HepG2 (cell line): ENCODE measurements around the gene ARHGEF10L. TPM values are rescaled to one million over a fixed set of nuclear protein-coding genes. Genes with fewer than 3 reads are reported as not detected.

Experiments used
- ATAD3A ChIP-seq: sonication (generic); formaldehyde crosslinking; IDR thresholded peaks from 2 replicates; pipeline ENCODE4 v1.4.0; 2020; ENCODE audit warnings: missing genetic modification reagents
- ATF1 ChIP-seq: IDR thresholded peaks from 2 replicates; pipeline ENCODE4 v1.6.1; 2016; ENCODE audit warnings: mild to moderate bottlenecking, control low read depth
- ATM ChIP-seq: fragments of 450-650 bp; IDR thresholded peaks from 2 replicates; pipeline ENCODE4 v1.7.1; 2017; ENCODE audit warnings: mild to moderate bottlenecking, borderline replicate concordance
- E2F1 ChIP-seq: sonication (generic); formaldehyde crosslinking; IDR thresholded peaks from 2 replicates; pipeline ENCODE4 v1.5.0; 2020; ENCODE audit warnings: missing genetic modification reagents
- EHMT2 ChIP-seq: fragments of 200-600 bp; sonication (generic); IDR thresholded peaks from 2 replicates; pipeline ENCODE4 v1.7.0; 2017; ENCODE audit warnings: antibody characterized with exemption, low read depth, low read length, borderline replicate concordance
- ETV5 ChIP-seq: IDR thresholded peaks from 2 replicates; pipeline ENCODE4 v1.6.1; 2018; ENCODE audit warnings: missing biosample characterization, missing genetic modification reagents, inconsistent platforms, borderline replicate concordance
- GLI4 ChIP-seq: sonication (generic); formaldehyde crosslinking; IDR thresholded peaks from 2 replicates; pipeline ENCODE4 v1.5.1; 2020; ENCODE audit warnings: missing genetic modification reagents, mild to moderate bottlenecking, moderate library complexity, borderline replicate concordance
- GPN1 ChIP-seq: sonication (generic); formaldehyde crosslinking; IDR thresholded peaks from 2 replicates; pipeline ENCODE4 v1.5.1; 2020; ENCODE audit warnings: missing genetic modification reagents, borderline replicate concordance
- ISX ChIP-seq: sonication (generic); formaldehyde crosslinking; conservative IDR thresholded peaks from 2 replicates; pipeline ENCODE4 v1.5.0; 2020; ENCODE audit warnings: missing genetic modification reagents
- KLF12 ChIP-seq: sonication (generic); formaldehyde crosslinking; IDR thresholded peaks from 2 replicates; pipeline ENCODE4 v1.4.0; 2020; ENCODE audit warnings: missing genetic modification reagents, borderline replicate concordance
- NFYC ChIP-seq: IDR thresholded peaks from 2 replicates; pipeline ENCODE4 v1.6.1; 2016; ENCODE audit warnings: missing genetic modification reagents, missing compliant biosample characterization
- PHF8 ChIP-seq: sonication (generic); formaldehyde crosslinking; IDR thresholded peaks from 2 replicates; pipeline ENCODE4 v1.5.0; 2020; ENCODE audit warnings: missing genetic modification reagents
- PRPF4 ChIP-seq: fragments of 200-400 bp; formaldehyde crosslinking; IDR thresholded peaks from 2 replicates; pipeline ENCODE4 v1.6.1; 2016; ENCODE audit warnings: low read length, low read depth; ENCODE audit not compliant: poor library complexity, severe bottlenecking
- TCF7L2 ChIP-seq: IDR thresholded peaks from 2 replicates; pipeline ENCODE4 v1.6.1; 2011; ENCODE audit warnings: mild to moderate bottlenecking, low read depth, low read length, moderate library complexity
- ZBTB21 ChIP-seq: sonication (generic); formaldehyde crosslinking; IDR thresholded peaks from 2 replicates; pipeline ENCODE4 v1.4.0; 2020; ENCODE audit warnings: missing genetic modification reagents
- ZFP41 ChIP-seq: sonication (generic); formaldehyde crosslinking; IDR thresholded peaks from 2 replicates; pipeline ENCODE4 v1.4.0; 2020; ENCODE audit warnings: mild to moderate bottlenecking, missing genetic modification reagents, borderline replicate concordance
- ZNF3 ChIP-seq: IDR thresholded peaks from 2 replicates; pipeline ENCODE4 v1.7.0; 2017; ENCODE audit warnings: inconsistent platforms
- polyA plus RNA-seq, 8 experiments: library from polyadenylated mRNA; depleted of rRNA in 3 of 8; stranded (reverse) in 7 of 8; unstranded in 1 of 8; fragments of >200 nt; fragmentation: Illumina TruSeq in 4 of 8; extraction: Trizol in 4 of 8; gene quantifications; 2 replicates each; pipeline versions ENCODE4 v1.2.1 to v1.2.3, GENCODE V29; 2011 to 2016; ENCODE audit warnings: low read depth in 4 of 8, missing spikeins in 1 of 8, mixed read lengths in 1 of 8; ENCODE audit not compliant: insufficient read depth in 1 of 8
- total RNA-seq, 5 experiments: library from RNA; depleted of rRNA; stranded (reverse); fragments of >200 nt; fragmentation: Illumina TruSeq; extraction: Trizol; gene quantifications; 2 replicates each; pipeline ENCODE4 v1.2.3, GENCODE V29; 2016; ENCODE audit warnings: low read depth in 1 of 5
- TF ChIP-seq, protein P1 (sequence below): sonication (generic); formaldehyde crosslinking; IDR thresholded peaks from 2 replicates; pipeline ENCODE4 v1.4.0; 2020; ENCODE audit warnings: missing genetic modification reagents, borderline replicate concordance
- TF ChIP-seq, protein P2 (sequence below): sonication (generic); formaldehyde crosslinking; IDR thresholded peaks from 2 replicates; pipeline ENCODE4 v1.4.0; 2020; ENCODE audit warnings: missing genetic modification reagents, borderline replicate concordance
- TF ChIP-seq, protein P3 (sequence below): sonication (generic); formaldehyde crosslinking; IDR thresholded peaks from 2 replicates; pipeline ENCODE4 v1.4.0; 2020; ENCODE audit warnings: mild to moderate bottlenecking, missing genetic modification reagents
- TF ChIP-seq, protein P4 (sequence below): IDR thresholded peaks from 2 replicates; pipeline ENCODE4 v1.6.1; 2016; ENCODE audit warnings: low read depth, borderline replicate concordance

Gene ARHGEF10L
- total and polyA plus RNA-seq, 2 of the 13 experiments (the other 11 are each of a cell fraction or from before 2014, with no cell fraction given): 46.5 to 78.3 TPM

DNA sequence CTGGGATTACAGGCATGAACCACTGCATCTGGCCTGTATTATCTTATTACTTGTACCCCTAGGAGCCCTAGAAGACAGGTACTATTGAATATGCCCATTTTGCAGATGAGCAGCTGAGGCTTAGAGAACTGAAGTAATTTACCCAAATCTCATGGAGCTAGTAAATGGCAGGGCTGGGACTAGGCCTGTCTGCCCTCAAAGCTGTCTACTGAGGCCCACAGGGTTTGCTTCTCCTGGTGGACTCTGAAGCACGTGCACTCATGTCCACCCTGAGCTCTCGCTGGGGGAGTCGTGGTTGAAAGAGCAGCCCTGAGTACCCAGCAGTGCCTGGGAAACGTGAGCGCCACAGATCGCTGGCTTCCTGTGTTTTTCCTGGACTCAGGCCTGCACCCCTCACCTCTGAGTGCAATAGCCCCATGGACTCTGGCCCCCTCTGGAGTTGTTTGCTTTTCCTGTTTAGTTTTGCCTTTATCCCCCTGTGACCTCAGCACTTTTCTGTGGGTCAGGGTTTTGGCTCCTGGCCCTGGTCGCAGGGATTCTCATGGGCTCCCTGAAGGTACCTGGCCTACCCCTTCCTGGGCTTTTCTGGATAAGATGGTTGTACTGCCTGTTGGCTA lies 52.4 kb downstream of the ARHGEF10L start (continued):
- TF ChIP-seq GPN1 (CRISPR knock-in tag): no peak
- no peak for TF ChIP-seq ATM
- peak; percentile 95 for TF ChIP-seq ETV5
- 0 out of 2 replicates have a peak, but pooled peaks have one; percentile 50 for TF ChIP-seq ZBTB21 (CRISPR knock-in tag)
- no peak for TF ChIP-seq EHMT2
- TF ChIP-seq E2F1: no peak; the same call in 1 of the 2 replicates
- no peak for TF ChIP-seq TCF7L2
- TF ChIP-seq, protein P1, sequence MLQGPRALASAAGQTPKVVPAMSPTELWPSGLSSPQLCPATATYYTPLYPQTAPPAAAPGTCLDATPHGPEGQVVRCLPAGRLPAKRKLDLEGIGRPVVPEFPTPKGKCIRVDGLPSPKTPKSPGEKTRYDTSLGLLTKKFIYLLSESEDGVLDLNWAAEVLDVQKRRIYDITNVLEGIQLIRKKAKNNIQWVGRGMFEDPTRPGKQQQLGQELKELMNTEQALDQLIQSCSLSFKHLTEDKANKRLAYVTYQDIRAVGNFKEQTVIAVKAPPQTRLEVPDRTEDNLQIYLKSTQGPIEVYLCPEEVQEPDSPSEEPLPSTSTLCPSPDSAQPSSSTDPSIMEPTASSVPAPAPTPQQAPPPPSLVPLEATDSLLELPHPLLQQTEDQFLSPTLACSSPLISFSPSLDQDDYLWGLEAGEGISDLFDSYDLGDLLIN (CRISPR knock-in tag): peak; percentile 76; the same call in 1 of the 2 replicates
- TF ChIP-seq ZNF3 (CRISPR knock-in tag): no peak
- no peak for TF ChIP-seq ATAD3A (CRISPR knock-in tag)
- 0 out of 2 replicates have a peak, but pooled peaks have one; percentile 82 for TF ChIP-seq KLF12 (CRISPR knock-in tag)
- TF ChIP-seq, protein P2, sequence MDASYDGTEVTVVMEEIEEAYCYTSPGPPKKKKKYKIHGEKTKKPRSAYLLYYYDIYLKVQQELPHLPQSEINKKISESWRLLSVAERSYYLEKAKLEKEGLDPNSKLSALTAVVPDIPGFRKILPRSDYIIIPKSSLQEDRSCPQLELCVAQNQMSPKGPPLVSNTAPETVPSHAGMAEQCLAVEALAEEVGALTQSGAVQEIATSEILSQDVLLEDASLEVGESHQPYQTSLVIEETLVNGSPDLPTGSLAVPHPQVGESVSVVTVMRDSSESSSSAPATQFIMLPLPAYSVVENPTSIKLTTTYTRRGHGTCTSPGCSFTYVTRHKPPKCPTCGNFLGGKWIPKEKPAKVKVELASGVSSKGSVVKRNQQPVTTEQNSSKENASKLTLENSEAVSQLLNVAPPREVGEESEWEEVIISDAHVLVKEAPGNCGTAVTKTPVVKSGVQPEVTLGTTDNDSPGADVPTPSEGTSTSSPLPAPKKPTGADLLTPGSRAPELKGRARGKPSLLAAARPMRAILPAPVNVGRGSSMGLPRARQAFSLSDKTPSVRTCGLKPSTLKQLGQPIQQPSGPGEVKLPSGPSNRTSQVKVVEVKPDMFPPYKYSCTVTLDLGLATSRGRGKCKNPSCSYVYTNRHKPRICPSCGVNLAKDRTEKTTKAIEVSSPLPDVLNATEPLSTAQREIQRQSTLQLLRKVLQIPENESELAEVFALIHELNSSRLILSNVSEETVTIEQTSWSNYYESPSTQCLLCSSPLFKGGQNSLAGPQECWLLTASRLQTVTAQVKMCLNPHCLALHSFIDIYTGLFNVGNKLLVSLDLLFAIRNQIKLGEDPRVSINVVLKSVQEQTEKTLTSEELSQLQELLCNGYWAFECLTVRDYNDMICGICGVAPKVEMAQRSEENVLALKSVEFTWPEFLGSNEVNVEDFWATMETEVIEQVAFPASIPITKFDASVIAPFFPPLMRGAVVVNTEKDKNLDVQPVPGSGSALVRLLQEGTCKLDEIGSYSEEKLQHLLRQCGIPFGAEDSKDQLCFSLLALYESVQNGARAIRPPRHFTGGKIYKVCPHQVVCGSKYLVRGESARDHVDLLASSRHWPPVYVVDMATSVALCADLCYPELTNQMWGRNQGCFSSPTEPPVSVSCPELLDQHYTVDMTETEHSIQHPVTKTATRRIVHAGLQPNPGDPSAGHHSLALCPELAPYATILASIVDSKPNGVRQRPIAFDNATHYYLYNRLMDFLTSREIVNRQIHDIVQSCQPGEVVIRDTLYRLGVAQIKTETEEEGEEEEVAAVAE (CRISPR knock-in tag): peak; percentile 84; the same call in 1 of the 2 replicates
- TF ChIP-seq PRPF4: no peak
- TF ChIP-seq, protein P3, sequence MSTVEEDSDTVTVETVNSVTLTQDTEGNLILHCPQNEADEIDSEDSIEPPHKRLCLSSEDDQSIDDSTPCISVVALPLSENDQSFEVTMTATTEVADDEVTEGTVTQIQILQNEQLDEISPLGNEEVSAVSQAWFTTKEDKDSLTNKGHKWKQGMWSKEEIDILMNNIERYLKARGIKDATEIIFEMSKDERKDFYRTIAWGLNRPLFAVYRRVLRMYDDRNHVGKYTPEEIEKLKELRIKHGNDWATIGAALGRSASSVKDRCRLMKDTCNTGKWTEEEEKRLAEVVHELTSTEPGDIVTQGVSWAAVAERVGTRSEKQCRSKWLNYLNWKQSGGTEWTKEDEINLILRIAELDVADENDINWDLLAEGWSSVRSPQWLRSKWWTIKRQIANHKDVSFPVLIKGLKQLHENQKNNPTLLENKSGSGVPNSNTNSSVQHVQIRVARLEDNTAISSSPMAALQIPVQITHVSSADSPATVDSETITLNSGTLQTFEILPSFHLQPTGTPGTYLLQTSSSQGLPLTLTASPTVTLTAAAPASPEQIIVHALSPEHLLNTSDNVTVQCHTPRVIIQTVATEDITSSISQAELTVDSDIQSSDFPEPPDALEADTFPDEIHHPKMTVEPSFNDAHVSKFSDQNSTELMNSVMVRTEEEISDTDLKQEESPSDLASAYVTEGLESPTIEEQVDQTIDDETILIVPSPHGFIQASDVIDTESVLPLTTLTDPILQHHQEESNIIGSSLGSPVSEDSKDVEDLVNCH: no peak
- TF ChIP-seq ZFP41: peak; percentile 78; the same call in 1 of the 2 replicates
- 0 out of 2 replicates have a peak, but pooled peaks have one; percentile 33 for TF ChIP-seq ISX
- TF ChIP-seq, protein P4, sequence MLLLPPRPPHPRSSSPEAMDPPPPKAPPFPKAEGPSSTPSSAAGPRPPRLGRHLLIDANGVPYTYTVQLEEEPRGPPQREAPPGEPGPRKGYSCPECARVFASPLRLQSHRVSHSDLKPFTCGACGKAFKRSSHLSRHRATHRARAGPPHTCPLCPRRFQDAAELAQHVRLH: peak; percentile 98
- peak; percentile 52; the same call in 1 of the 2 replicates for TF ChIP-seq PHF8
- TF ChIP-seq NFYC (CRISPR knock-in tag): no peak
- peak; percentile 84; the same call in 1 of the 2 replicates for TF ChIP-seq GLI4 (CRISPR knock-in tag)
- TF ChIP-seq ATF1 (CRISPR knock-in tag): peak; percentile 57; the same call in 1 of the 2 replicates
